Measurements from ENCODE around the gene PRKCH.

PRKCH gene

DNA sequence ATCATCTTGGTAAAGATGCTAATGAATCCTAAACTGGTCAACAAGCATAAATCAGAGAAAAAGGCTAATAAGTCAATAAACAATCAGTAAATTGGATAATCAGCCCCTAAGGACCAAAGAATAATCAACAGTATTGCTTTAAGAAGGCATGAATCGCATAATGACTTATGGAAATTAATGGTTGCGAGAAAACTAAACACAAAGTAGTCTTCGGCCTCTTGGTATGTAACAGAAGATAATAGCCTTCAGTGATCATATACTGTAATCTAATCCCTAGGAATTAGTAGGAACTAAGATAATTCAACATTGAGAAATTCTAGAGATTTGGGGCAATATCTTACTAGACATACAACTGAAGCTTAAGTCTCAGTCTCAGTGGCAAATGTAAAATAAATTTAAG is 122.1 kb downstream of the PRKCH start:
- DNase-seq = no peak
- H3K4me2 ChIP-seq (ENCODE audit: insufficient read depth, low read length) = peak overlapping the region; percentile 48
- peak overlapping the region; percentile 90 for H3K27ac ChIP-seq (ENCODE audit: low read length)

DNA sequence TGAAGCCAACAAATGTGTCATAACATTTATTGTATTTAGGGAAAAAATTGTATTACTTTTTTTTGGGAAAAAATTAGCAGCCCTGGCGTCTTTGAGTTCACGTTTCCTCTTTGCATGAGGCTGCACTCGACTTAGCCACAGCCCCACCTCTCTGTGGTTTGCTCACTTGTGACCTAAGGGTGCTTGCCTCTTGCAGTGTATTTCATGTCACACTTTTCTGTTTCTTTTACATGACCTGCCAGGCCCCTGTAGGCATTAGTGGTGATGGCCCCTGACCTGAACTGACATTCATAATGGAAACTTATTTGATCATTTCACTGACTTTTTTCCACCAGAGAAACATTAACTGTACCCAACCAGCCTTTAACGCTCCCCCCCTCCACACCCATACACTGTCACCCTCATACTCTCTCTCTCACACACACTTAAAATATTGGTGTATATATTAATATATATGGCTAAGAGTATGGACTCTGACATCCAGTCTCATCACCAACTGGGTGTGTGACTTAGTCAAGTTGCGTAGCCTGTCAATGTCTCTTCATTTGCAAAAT is 122.9 kb downstream of the PRKCH start:
- peak overlapping the region; percentile 48 for H3K9ac ChIP-seq (ENCODE audit: low read depth, low read length)
- H3K27me3 ChIP-seq (ENCODE audit: insufficient read depth, low read length, poor library complexity) = no peaks in the 10 kb centered on the region
- peaks cover 36% of the 10 kb centered on the region for H3K36me3 ChIP-seq (ENCODE audit: insufficient read depth, low read length)
- peaks cover 97% of the 10 kb centered on the region for H3K4me1 ChIP-seq (ENCODE audit: insufficient read depth, low read length)
- H3K79me2 ChIP-seq (ENCODE audit: insufficient read depth, low read length) = peaks cover 96% of the 10 kb centered on the region
- H3K27ac ChIP-seq (ENCODE audit: low read length) = peak overlapping the region; percentile 90
- H4K20me1 ChIP-seq (ENCODE audit: insufficient read depth, low read length) = no peaks in the 10 kb centered on the region
- peak; percentile 93 for ATAC-seq (ENCODE audit: insufficient read depth, low read depth)
- H3K4me3 ChIP-seq (ENCODE audit: low read depth in 1 of 2, low read length in 2 of 2) = 0 out of 4 replicates have a peak overlapping the region, but pooled peaks of 1 of the 2 experiments have one; percentile 9
- no peak for TF ChIP-seq EZH2 (IDR thresholded peaks at IDR 0.05; ENCODE audit: borderline replicate concordance, low read depth, low read length, severe bottlenecking)
- TF ChIP-seq, protein P1, sequence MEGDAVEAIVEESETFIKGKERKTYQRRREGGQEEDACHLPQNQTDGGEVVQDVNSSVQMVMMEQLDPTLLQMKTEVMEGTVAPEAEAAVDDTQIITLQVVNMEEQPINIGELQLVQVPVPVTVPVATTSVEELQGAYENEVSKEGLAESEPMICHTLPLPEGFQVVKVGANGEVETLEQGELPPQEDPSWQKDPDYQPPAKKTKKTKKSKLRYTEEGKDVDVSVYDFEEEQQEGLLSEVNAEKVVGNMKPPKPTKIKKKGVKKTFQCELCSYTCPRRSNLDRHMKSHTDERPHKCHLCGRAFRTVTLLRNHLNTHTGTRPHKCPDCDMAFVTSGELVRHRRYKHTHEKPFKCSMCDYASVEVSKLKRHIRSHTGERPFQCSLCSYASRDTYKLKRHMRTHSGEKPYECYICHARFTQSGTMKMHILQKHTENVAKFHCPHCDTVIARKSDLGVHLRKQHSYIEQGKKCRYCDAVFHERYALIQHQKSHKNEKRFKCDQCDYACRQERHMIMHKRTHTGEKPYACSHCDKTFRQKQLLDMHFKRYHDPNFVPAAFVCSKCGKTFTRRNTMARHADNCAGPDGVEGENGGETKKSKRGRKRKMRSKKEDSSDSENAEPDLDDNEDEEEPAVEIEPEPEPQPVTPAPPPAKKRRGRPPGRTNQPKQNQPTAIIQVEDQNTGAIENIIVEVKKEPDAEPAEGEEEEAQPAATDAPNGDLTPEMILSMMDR (IDR thresholded peaks at IDR 0.05; ENCODE audit: borderline replicate concordance, extremely low read depth, low read length, poor library complexity, severe bottlenecking) = no peak
- peak; percentile 85 for DNase-seq
- no peak overlapping the region for H2AFZ ChIP-seq (ENCODE audit: low read depth, low read length)
- H3K9me3 ChIP-seq (ENCODE audit: insufficient read depth, low read length, severe bottlenecking) = no peaks in the 10 kb centered on the region
- H3K4me2 ChIP-seq (ENCODE audit: insufficient read depth, low read length) = peak overlapping the region; percentile 48

More for the DNA sequence above, 122.1 kb downstream of the PRKCH start:
- Histone ChIP-seq H3K4me1 (ENCODE audit: insufficient read depth, low read length) (peaks cover 96% of the 10 kb centered on the region), H3K9ac (ENCODE audit: low read depth, low read length) (peak overlapping the region; percentile 48), H2AFZ (ENCODE audit: low read depth, low read length) (no peak overlapping the region), H3K9me3 (ENCODE audit: insufficient read depth, low read length, severe bottlenecking) (no peaks in the 10 kb centered on the region), H3K36me3 (ENCODE audit: insufficient read depth, low read length) (peaks cover 30% of the 10 kb centered on the region), H3K27me3 (ENCODE audit: insufficient read depth, low read length, poor library complexity) (no peaks in the 10 kb centered on the region), H4K20me1 (ENCODE audit: insufficient read depth, low read length) (no peaks in the 10 kb centered on the region), H3K79me2 (ENCODE audit: insufficient read depth, low read length) (peaks cover 96% of the 10 kb centered on the region), H3K4me3 (ENCODE audit: low read depth in 1 of 2, low read length in 2 of 2) (no peak overlapping the region)
- ATAC-seq (ENCODE audit: insufficient read depth, low read depth) = no peak
- no peak for TF ChIP-seq EZH2 (IDR thresholded peaks at IDR 0.05; ENCODE audit: borderline replicate concordance, low read depth, low read length, severe bottlenecking)
- TF ChIP-seq, protein P1 (IDR thresholded peaks at IDR 0.05; ENCODE audit: borderline replicate concordance, extremely low read depth, low read length, poor library complexity, severe bottlenecking) = no peak

DNA sequence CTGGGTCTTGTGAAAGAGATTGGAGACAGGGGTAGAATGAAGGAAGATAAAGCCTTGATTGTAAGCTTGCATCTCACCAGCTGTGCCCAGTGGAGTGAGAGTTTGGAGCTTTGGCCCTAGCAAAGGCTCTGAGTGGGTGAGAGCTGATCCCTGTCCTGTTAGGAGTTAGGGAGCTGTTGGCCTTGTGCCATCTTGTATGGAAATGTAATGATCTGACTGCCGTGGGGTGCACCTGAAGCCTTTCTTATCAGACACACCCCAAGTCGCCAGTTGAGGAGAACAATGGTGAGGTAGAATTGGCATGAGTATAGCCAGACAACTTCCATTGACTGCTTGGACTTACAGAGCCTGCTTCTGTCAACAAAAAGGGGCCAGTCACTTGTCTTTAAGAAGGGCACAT is 130.1 kb downstream of the PRKCH start:
- Histone ChIP-seq H3K4me2 (ENCODE audit: insufficient read depth, low read length) (peak overlapping the region; percentile 57; the same call in 1 of the 2 replicates), H3K36me3 (ENCODE audit: insufficient read depth, low read length) (peaks cover 71% of the 10 kb centered on the region), H3K4me3 (ENCODE audit: low read depth in 1 of 2, low read length in 2 of 2) (no peak overlapping the region), H4K20me1 (ENCODE audit: insufficient read depth, low read length) (no peaks in the 10 kb centered on the region), H2AFZ (ENCODE audit: low read depth, low read length) (no peak overlapping the region), H3K9me3 (ENCODE audit: insufficient read depth, low read length, severe bottlenecking) (no peaks in the 10 kb centered on the region), H3K27me3 (ENCODE audit: insufficient read depth, low read length, poor library complexity) (no peaks in the 10 kb centered on the region), H3K27ac (ENCODE audit: low read length) (peak overlapping the region; percentile 90), H3K79me2 (ENCODE audit: insufficient read depth, low read length) (peaks cover 69% of the 10 kb centered on the region), H3K9ac (ENCODE audit: low read depth, low read length) (peak overlapping the region; percentile 70), H3K4me1 (ENCODE audit: insufficient read depth, low read length) (peaks cover 97% of the 10 kb centered on the region)
- TF ChIP-seq, protein P1 (IDR thresholded peaks at IDR 0.05; ENCODE audit: borderline replicate concordance, extremely low read depth, low read length, poor library complexity, severe bottlenecking) = no peak
- TF ChIP-seq EZH2 (IDR thresholded peaks at IDR 0.05; ENCODE audit: borderline replicate concordance, low read depth, low read length, severe bottlenecking) = no peak
- DNase-seq (no peak), ATAC-seq (ENCODE audit: insufficient read depth, low read depth) (no peak)
